ENCODE data around the gene TSPAN9. TPM values are rescaled to one million over a fixed set of nuclear protein-coding genes. Genes with fewer than 3 reads are reported as not detected.

TSPAN9 gene
- total RNA-seq, 4 donors from 2014 or later, result 9.9 to 47.3 (median 15.4) TPM

GRCh38 chr12:3292677-3293412 lies 215.7 kb downstream of the TSPAN9 start:
- TF ChIP-seq CTCF (IDR thresholded peaks at IDR 0.05; ENCODE audit: low read depth), result no peak

- TF ChIP-seq CTCF (IDR thresholded peaks at IDR 0.05; ENCODE audit: low read depth), result no peak
Measured at GRCh38 chr12:3293446-3294161, 216.4 kb downstream of the TSPAN9 start.

DNA sequence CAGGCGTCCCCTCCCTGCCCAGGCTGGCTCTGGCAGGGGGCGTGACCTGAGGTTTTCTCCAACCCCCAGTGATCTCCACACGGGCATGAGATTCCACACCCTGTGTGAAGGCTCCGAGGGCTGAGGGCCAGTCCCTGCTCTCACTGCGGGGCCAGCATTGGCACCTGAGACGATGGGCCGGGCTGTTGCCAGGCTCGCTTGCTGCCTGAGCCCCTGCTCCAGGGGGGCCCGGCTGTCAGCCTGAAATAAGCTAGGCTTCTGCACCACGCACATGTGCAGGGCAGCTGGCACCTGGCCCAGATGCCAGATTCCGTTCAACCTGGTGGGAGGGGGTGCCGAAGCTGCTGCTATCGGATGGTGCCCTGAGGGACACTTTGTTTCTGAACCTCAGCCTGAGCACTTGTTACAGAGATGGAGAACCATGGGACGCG lies 217.3 kb downstream of the TSPAN9 start:
- TF ChIP-seq CTCF (IDR thresholded peaks at IDR 0.05; ENCODE audit: low read depth), result no peak

DNA sequence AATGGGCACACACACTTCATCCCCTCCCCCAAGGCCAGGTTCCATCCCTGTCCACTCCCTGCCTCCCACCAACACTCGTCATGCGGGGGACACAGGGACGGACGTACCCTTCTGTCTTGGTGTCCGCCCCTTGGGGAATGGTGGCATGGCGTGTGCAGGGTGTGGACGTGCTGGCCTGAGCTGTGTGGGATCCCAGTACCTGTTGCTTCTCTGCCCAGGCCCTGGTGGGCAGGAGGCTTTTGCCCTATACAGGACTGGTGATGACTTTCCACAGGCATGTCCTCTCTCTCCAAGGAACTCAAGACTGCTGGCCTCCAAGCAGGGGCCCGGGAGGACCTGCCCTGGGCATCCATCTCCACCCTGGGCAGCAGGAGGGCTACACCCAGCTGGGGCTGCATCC lies 218.0 kb downstream of the TSPAN9 start:
- no peak for TF ChIP-seq CTCF (IDR thresholded peaks at IDR 0.05; ENCODE audit: low read depth)

DNA sequence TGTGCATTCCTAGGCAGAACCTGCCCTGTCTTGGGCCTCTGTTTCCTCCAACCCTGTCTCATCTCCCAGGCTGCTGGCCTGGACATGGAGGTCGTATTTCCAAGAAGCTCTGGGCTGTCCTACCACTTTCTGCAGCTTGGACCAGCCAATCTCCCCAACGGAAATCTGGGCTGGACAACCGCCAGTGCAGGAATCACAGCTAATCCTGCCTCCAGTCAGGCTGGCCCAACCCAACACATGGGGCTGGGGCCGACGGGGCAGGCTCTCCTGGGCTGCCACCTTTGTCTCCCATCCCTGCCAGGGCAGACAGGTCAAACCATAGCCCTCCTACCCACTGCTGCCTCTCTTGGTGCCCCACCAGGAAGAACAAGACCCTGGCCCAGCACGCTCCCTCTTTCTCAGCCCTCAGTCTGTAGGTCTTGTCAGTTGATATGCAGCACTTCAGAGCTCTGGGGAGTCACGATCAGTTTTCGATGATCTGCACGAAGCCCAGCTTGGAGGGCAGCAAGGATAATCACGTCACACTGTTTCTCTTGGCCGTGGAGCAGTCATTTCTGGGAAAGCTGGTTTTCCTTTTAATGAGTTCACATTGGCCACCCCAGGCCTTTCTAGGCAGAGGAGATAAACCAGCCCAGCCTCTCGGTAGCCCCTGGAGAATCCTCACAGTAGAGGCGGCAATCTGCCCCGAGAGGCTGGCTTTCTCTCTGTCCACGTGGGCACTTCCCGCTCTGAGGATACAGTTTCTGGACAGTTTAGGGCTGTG lies 218.6 kb downstream of the TSPAN9 start:
- TF ChIP-seq CTCF (IDR thresholded peaks at IDR 0.05; ENCODE audit: low read depth), result no peak

DNA sequence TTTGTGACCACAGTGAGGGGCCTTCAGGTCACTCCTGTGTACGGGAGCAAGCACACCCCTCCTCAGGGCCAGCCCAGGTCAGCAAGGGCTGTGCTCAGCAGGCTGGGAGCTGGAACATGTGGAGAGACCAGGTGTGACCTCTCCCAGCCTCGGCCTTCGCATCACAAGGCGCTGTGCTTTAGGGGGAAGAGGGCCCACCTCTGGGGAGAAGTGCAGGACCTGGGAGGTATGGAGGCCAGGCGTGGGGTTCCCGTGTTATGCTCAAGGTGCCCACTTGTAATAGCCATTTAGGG lies 219.2 kb downstream of the TSPAN9 start:
- TF ChIP-seq CTCF (IDR thresholded peaks at IDR 0.05; ENCODE audit: low read depth), result no peak

- TF ChIP-seq CTCF (IDR thresholded peaks at IDR 0.05; ENCODE audit: low read depth), result no peak
Measured at GRCh38 chr12:3298603-3299002, 221.4 kb downstream of the TSPAN9 start.
